Epithelial cell of esophagus (primary cell): ENCODE results near the gene MEGF11.

Source experiments
- DNase-seq: peaks from one replicate; pipeline ENCODE4 v3.0.0; 2010; ENCODE audit warnings: low read depth
- H3K4me3 ChIP-seq: 2 replicates; pipeline ENCODE4 v1.5.1; 2011; ENCODE audit warnings: mild to moderate bottlenecking, low read length, control low read depth
- CTCF ChIP-seq: IDR thresholded peaks from 2 replicates; pipeline ENCODE4 v1.5.1; 2011; ENCODE audit warnings: low read depth, mild to moderate bottlenecking, low read length, control low read depth, inconsistent platforms; ENCODE audit not compliant: insufficient read depth; ENCODE audit errors: missing control alignments

MEGF11 gene

GRCh38 chr15:65927545-65927944 lies 326.0 kb downstream of the MEGF11 start:
- peak; percentile 17 for DNase-seq
- peak; percentile 41 for TF ChIP-seq CTCF
- no peak overlapping the region for H3K4me3 ChIP-seq

- H3K4me3 ChIP-seq: no peak overlapping the region
- no peak for DNase-seq
- no peak for TF ChIP-seq CTCF
These were observed 326.7 kb downstream of the MEGF11 start for GRCh38 chr15:65926899-65927298.

GRCh38 chr15:65926459-65926858 lies 327.1 kb downstream of the MEGF11 start:
- no peak for TF ChIP-seq CTCF
- no peak overlapping the region for H3K4me3 ChIP-seq
- no peak for DNase-seq

DNA sequence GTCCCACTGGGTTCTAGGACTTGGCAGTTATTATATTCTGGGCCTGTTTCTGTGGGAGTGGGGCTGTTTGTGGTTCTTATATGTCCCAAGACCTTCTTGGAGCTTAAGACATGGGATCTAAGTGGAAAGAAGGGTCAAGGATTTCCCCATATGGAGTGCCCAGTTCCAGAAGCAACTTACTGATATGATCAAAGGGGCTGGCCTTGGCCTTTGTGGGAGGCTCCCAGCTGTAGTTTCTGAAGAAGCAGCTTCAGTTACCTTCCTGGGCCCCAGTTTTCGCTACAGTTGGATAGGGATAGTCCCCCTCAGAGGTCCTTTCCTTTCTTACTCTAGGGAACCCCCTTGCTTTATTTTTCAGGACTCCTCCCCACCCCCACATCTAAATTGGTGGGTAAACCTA lies 328.2 kb downstream of the MEGF11 start:
- DNase-seq: no peak
- no peak for TF ChIP-seq CTCF
- H3K4me3 ChIP-seq: no peak overlapping the region

- no peak for DNase-seq
- no peak overlapping the region for H3K4me3 ChIP-seq
- TF ChIP-seq CTCF: no peak
These were observed 329.5 kb downstream of the MEGF11 start for GRCh38 chr15:65924004-65924403.

DNA sequence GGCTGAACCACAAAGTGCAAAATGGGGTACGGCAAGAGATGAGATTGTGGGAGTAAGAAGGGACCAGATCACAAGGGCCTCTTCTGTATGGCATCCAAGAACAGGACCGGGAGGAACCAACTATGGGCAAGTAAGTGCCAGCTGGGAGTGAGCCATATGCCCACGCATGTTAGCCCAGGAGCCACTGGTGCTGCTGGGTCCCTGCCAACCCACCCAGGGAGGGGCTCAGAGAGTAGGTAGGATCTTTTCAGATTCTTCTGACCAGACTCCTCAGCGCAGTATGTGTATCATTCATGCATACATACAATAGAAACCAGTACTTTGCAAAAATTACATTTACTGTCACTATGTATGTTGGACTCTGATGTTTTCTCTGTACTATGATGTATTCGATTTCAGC lies 330.3 kb downstream of the MEGF11 start:
- TF ChIP-seq CTCF: no peak
- no peak overlapping the region for H3K4me3 ChIP-seq
- DNase-seq: no peak

GRCh38 chr15:65922621-65923020 lies 330.9 kb downstream of the MEGF11 start:
- DNase-seq: no peak
- no peak overlapping the region for H3K4me3 ChIP-seq
- TF ChIP-seq CTCF: no peak
